Mesothelial cell of epicardium (in vitro differentiated cells): ENCODE results near the gene KDM4C. TPM values are rescaled to one million over a fixed set of nuclear protein-coding genes. Genes with fewer than 3 reads are reported as not detected.

ENCODE experiments used
- DNase-seq, 2 experiments: peaks; one replicate each; pipeline ENCODE4 v3.0.0; 2021; ENCODE audit warnings: low spot score in 2 of 2; ENCODE audit not compliant: unreplicated experiment in 2 of 2
- H3K27ac Mint-ChIP-seq: 2 replicates; pipeline ENCODE4 v1.8.0; 2021; ENCODE audit warnings: mixed read lengths
- H3K27me3 Mint-ChIP-seq: 2 replicates; pipeline ENCODE4 v1.8.0; 2021; ENCODE audit warnings: low read depth, mixed read lengths
- H3K36me3 Mint-ChIP-seq: 2 replicates; pipeline ENCODE4 v1.8.0; 2021; ENCODE audit warnings: mixed read lengths
- H3K4me1 Mint-ChIP-seq: 2 replicates; pipeline ENCODE4 v1.8.0; 2021; ENCODE audit warnings: mixed read lengths
- H3K4me3 Mint-ChIP-seq: 2 replicates; pipeline ENCODE4 v1.8.0; 2021; ENCODE audit warnings: mild to moderate bottlenecking, moderate library complexity, mixed read lengths
- H3K9me3 Mint-ChIP-seq: 2 replicates; pipeline ENCODE4 v1.8.0; 2021; ENCODE audit warnings: mixed read lengths
- total RNA-seq: library from RNA; stranded (reverse); gene quantifications from 3 replicates; pipeline ENCODE4 v1.2.1, GENCODE V29; 2021
- TF ChIP-seq, protein P1 (sequence below): fragments of 200-600 bp; sonication (generic); IDR thresholded peaks from one replicate; pipeline ENCODE4 v1.5.0; 2021; ENCODE audit warnings: antibody characterized with exemption; ENCODE audit not compliant: unreplicated experiment

The KDM4C gene
- total RNA-seq, 1 donor from 2014 or later = 25.4 TPM

DNA sequence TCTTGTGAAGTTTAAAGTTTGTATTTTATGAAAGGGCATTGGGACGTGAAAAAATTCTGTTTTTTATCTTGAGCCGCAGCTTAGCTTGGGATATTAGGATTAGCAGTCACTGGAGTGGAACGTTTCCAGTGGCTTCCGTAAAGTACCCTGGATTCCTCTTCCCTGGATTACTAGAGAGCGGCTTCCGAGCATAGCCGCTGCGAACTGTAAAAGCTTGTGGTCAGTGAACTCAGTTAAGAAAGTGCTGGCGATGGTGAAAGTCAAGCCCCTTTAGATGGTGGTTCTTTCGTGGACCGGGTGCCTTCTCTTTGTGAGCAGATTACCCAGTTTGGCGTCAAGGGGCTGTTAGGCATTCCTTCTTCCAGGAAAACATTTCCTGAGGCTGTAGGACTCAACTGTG, 168.1 kb downstream of the KDM4C start:
- no peak for DNase-seq

DNA sequence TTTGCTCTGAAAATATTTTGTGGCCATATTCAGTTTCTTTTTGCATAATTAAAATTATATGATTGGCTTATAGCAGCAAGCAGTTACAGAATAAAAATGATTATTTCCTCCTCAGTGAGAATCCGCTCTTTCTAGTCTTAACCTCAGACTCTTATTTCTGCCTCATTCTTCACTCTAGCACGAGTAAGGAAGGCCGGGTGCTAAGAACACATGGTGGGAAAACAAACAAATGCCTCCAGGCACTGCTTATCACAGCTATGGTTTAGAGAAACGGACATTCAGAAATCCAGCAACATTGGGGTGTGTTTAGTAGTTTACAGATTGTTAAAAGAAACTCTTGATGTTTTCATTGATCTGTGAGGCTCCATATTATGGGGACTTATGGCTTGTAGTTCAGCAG, 168.7 kb downstream of the KDM4C start:
- H3K27ac Mint-ChIP-seq = no peak overlapping the region
- H3K9me3 Mint-ChIP-seq = no peaks in the 10 kb centered on the region
- DNase-seq = no peak
- H3K27me3 Mint-ChIP-seq = peaks cover 7% of the 10 kb centered on the region
- peaks cover 5% of the 10 kb centered on the region for H3K4me1 Mint-ChIP-seq
- H3K36me3 Mint-ChIP-seq = peaks cover 5% of the 10 kb centered on the region
- TF ChIP-seq, protein P1, sequence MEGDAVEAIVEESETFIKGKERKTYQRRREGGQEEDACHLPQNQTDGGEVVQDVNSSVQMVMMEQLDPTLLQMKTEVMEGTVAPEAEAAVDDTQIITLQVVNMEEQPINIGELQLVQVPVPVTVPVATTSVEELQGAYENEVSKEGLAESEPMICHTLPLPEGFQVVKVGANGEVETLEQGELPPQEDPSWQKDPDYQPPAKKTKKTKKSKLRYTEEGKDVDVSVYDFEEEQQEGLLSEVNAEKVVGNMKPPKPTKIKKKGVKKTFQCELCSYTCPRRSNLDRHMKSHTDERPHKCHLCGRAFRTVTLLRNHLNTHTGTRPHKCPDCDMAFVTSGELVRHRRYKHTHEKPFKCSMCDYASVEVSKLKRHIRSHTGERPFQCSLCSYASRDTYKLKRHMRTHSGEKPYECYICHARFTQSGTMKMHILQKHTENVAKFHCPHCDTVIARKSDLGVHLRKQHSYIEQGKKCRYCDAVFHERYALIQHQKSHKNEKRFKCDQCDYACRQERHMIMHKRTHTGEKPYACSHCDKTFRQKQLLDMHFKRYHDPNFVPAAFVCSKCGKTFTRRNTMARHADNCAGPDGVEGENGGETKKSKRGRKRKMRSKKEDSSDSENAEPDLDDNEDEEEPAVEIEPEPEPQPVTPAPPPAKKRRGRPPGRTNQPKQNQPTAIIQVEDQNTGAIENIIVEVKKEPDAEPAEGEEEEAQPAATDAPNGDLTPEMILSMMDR = no peak
- no peak overlapping the region for H3K4me3 Mint-ChIP-seq

More for the DNA sequence above, 168.1 kb downstream of the KDM4C start:
- Mint-ChIP-seq H3K27ac (no peak overlapping the region), H3K36me3 (peaks cover 11% of the 10 kb centered on the region), H3K4me3 (no peak overlapping the region), H3K4me1 (peaks cover 2% of the 10 kb centered on the region), H3K9me3 (no peaks in the 10 kb centered on the region), H3K27me3 (peaks cover 7% of the 10 kb centered on the region)
- TF ChIP-seq, protein P1 = no peak

- no peak overlapping the region for H3K4me3 Mint-ChIP-seq
- H3K4me1 Mint-ChIP-seq = peaks cover 12% of the 10 kb centered on the region
- no peaks in the 10 kb centered on the region for H3K9me3 Mint-ChIP-seq
- TF ChIP-seq, protein P1 = no peak
- H3K27ac Mint-ChIP-seq = no peak overlapping the region
- H3K27me3 Mint-ChIP-seq = peaks cover 7% of the 10 kb centered on the region
- H3K36me3 Mint-ChIP-seq = no peaks in the 10 kb centered on the region
- DNase-seq = no peak
Measured at GRCh38 chr9:6927838-6928237, 170.1 kb downstream of the KDM4C start.

DNA sequence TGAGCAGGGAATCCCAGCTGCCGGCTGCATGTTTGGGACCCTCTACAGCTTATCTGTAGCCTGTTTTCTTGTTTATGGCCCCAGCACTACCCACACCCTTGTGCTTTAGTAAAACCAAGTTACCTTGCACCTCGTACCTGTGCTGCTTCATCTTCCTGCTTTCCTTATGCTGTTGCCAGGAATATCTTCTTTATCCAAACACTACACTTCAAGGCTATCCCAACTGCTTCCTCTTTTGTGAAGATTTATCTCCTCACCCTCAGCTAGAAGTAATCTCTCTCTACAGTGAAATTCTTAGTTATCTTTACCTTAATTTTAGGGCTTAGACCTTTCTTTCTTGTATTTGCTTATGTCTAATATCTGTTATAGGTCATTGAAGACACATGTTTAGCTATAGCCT, 171.1 kb downstream of the KDM4C start:
- H3K9me3 Mint-ChIP-seq = no peaks in the 10 kb centered on the region
- H3K4me1 Mint-ChIP-seq = peaks cover 12% of the 10 kb centered on the region
- TF ChIP-seq, protein P1 = no peak
- H3K4me3 Mint-ChIP-seq = no peak overlapping the region
- H3K36me3 Mint-ChIP-seq = peaks cover 1% of the 10 kb centered on the region
- H3K27me3 Mint-ChIP-seq = peaks cover 7% of the 10 kb centered on the region
- H3K27ac Mint-ChIP-seq = no peak overlapping the region
- DNase-seq = no peak

DNA sequence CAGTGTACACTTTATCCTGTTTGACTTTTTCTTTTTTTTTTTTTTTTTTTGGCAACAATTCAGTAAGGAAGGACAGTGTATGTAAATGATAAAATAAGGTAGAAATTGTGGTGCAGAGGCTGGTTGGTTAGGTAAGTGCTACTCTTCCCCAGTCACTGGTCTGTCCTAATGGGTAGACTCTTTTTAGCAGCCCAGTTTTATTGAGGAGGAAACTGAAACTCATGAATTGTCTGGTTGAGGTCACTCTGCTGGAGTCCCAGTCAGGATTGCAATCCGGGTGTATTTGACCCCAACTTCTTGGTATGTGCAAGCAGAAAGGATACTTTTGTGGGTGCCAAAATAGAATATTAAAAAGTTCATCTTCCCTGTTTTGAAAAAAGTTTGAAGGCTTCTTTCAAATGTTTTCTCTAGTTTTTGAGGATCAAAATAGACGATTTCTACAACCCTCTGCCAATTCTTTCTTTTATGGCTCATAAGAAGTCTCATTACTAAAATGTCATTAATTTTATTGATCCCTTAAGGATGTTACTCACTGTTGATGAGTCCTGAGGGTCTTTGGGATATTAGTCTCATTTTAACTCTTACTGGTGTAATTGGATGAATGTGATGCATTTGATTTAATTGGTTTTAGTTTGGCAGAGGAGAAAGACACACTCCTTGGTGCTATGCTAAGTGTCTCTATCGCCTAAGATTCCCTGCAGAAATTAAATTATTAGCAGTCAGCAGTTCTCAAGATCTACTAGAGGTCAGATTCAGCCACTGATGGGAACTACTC, 171.9 kb downstream of the KDM4C start:
- H3K27ac Mint-ChIP-seq = no peak overlapping the region
- H3K27me3 Mint-ChIP-seq = peaks cover 7% of the 10 kb centered on the region
- H3K4me3 Mint-ChIP-seq = no peak overlapping the region
- DNase-seq = no peak
- TF ChIP-seq, protein P1 = no peak
- H3K36me3 Mint-ChIP-seq = peaks cover 1% of the 10 kb centered on the region
- H3K9me3 Mint-ChIP-seq = no peaks in the 10 kb centered on the region
- peaks cover 12% of the 10 kb centered on the region for H3K4me1 Mint-ChIP-seq
